MM.1S (cell line): Measurements from ENCODE around the gene LSM4.
"Not testable (repeated sequence)": the region's sequence is repeated elsewhere in the genome, so short reads cannot be mapped to it uniquely, and the experiment has no call there.

ENCODE experiments used
- DNase-seq: peaks from one replicate; pipeline ENCODE4 v3.0.0-alpha.2; 2015
- H2AFZ ChIP-seq: fragments of 300-600 bp; sonication (generic); 2 replicates; pipeline ENCODE4 v1.6.0; 2016; ENCODE audit warnings: antibody characterized with exemption, low read length
- H3F3A ChIP-seq: fragments of 300-600 bp; sonication (generic); 2 replicates; pipeline ENCODE4 v1.6.1; 2016; ENCODE audit warnings: mild to moderate bottlenecking, antibody characterized with exemption, low read length, moderate library complexity, mixed read lengths; ENCODE audit not compliant: insufficient read depth
- H3K27ac ChIP-seq: fragments of 300-600 bp; sonication (generic); 2 replicates; pipeline ENCODE4 v1.5.1; 2016; ENCODE audit warnings: mild to moderate bottlenecking, low read length
- H3K27me3 ChIP-seq: fragments of 300-600 bp; sonication (generic); replicated peaks from 2 replicates; pipeline ENCODE4 v1.6.0; 2016; ENCODE audit warnings: low read length; ENCODE audit not compliant: insufficient read depth
- H3K36me3 ChIP-seq: fragments of 300-600 bp; sonication (generic); replicated peaks from 2 replicates; pipeline ENCODE4 v1.6.1; 2016; ENCODE audit warnings: mild to moderate bottlenecking, low read length, mixed read lengths; ENCODE audit not compliant: insufficient read depth
- H3K4me1 ChIP-seq: fragments of 300-600 bp; sonication (generic); 2 replicates; pipeline ENCODE4 v1.6.1; 2016; ENCODE audit warnings: low read length, mixed read lengths
- H3K4me2 ChIP-seq: fragments of 300-600 bp; sonication (generic); 2 replicates; pipeline ENCODE4 v1.6.0; 2016; ENCODE audit warnings: low read depth, low read length
- H3K4me3 ChIP-seq: fragments of 300-600 bp; sonication (generic); 2 replicates; pipeline ENCODE4 v1.5.1; 2016; ENCODE audit warnings: low read length, mixed read lengths
- H3K79me2 ChIP-seq: fragments of 300-600 bp; sonication (generic); 2 replicates; pipeline ENCODE4 v1.6.1; 2016; ENCODE audit warnings: mixed run types, low read length, mixed read lengths
- H3K9ac ChIP-seq: fragments of 300-600 bp; sonication (generic); 2 replicates; pipeline ENCODE4 v1.6.1; 2016; ENCODE audit warnings: low read length, mixed read lengths
- H3K9me2 ChIP-seq: fragments of 300-600 bp; sonication (generic); replicated peaks from 2 replicates; pipeline ENCODE4 v1.6.1; 2016; ENCODE audit warnings: mild to moderate bottlenecking, low read length, mixed read lengths; ENCODE audit not compliant: insufficient read depth
- H3K9me3 ChIP-seq: fragments of 300-600 bp; sonication (generic); replicated peaks from 2 replicates; pipeline ENCODE4 v1.6.1; 2016; ENCODE audit warnings: mild to moderate bottlenecking, low read length, mixed read lengths; ENCODE audit not compliant: insufficient read depth
- H4K20me1 ChIP-seq: fragments of 300-600 bp; sonication (generic); 2 replicates; pipeline ENCODE4 v1.6.1; 2016; ENCODE audit warnings: mild to moderate bottlenecking, low read length, moderate library complexity, mixed read lengths; ENCODE audit not compliant: insufficient read depth
- EZH2 ChIP-seq: fragments of 300-600 bp; sonication (generic); optimal IDR thresholded peaks from 2 replicates; pipeline ENCODE3; 2017; ENCODE audit warnings: low read depth, mild to moderate bottlenecking, antibody characterized with exemption, low read length, mixed read lengths
- EZH2phosphoT487 ChIP-seq: fragments of 300-600 bp; sonication (generic); IDR thresholded peaks from 2 replicates; pipeline ENCODE4 v1.6.1; 2018; ENCODE audit warnings: antibody characterized with exemption, low read length
- TF ChIP-seq, protein P1 (sequence below): fragments of 300-600 bp; sonication (generic); IDR thresholded peaks from 2 replicates; pipeline ENCODE4 v1.5.1; 2016; ENCODE audit warnings: antibody characterized with exemption, low read length, mixed read lengths

The LSM4 gene

GRCh38 chr19:18364826-18365528 is 42.1 kb upstream of the LSM4 start:
- Histone ChIP-seq H3K9me3 (no peaks in the 10 kb centered on the region), H2AFZ (no peak overlapping the region), H3K27me3 (no peaks in the 10 kb centered on the region), H3K9me2 (no peaks in the 10 kb centered on the region), H3K4me1 (no peaks in the 10 kb centered on the region), H3F3A (no peaks in the 10 kb centered on the region), H4K20me1 (no peaks in the 10 kb centered on the region), H3K36me3 (no peaks in the 10 kb centered on the region), H3K9ac (no peak overlapping the region), H3K4me2 (no peak overlapping the region), H3K27ac (no peak overlapping the region), H3K79me2 (no peaks in the 10 kb centered on the region), H3K4me3 (no peak overlapping the region)
- no peak for DNase-seq
- TF ChIP-seq EZH2 (no peak), EZH2phosphoT487 (no peak)
- TF ChIP-seq, protein P1, sequence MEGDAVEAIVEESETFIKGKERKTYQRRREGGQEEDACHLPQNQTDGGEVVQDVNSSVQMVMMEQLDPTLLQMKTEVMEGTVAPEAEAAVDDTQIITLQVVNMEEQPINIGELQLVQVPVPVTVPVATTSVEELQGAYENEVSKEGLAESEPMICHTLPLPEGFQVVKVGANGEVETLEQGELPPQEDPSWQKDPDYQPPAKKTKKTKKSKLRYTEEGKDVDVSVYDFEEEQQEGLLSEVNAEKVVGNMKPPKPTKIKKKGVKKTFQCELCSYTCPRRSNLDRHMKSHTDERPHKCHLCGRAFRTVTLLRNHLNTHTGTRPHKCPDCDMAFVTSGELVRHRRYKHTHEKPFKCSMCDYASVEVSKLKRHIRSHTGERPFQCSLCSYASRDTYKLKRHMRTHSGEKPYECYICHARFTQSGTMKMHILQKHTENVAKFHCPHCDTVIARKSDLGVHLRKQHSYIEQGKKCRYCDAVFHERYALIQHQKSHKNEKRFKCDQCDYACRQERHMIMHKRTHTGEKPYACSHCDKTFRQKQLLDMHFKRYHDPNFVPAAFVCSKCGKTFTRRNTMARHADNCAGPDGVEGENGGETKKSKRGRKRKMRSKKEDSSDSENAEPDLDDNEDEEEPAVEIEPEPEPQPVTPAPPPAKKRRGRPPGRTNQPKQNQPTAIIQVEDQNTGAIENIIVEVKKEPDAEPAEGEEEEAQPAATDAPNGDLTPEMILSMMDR: no peak

- not testable (repeated sequence) for H3K27ac ChIP-seq
These were observed 41.5 kb upstream of the LSM4 start for GRCh38 chr19:18364277-18364825.

DNA sequence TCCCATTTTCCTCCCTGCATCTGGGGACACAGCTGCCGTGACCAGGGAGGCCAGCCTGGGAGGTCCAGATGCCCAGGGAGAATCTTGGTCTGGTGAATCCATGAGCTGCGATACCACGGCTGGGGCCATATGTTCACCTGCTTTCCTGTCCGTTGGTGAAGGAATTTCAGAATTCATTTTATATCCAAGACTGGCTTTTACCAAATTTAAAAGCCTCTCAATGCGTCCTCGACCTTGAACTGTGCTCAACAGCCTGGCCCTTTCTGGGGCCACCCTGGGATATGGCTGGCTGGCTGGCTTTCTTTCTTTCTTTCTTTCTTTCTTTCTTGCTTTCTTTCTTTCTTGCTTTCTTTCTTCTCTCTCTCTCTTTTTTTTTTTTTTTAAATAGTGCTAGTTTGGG is 40.9 kb upstream of the LSM4 start:
- Histone ChIP-seq H3K4me3 (no peak overlapping the region), H2AFZ (no peak overlapping the region), H3F3A (no peaks in the 10 kb centered on the region), H3K9me2 (no peaks in the 10 kb centered on the region), H3K4me1 (no peaks in the 10 kb centered on the region), H3K4me2 (no peak overlapping the region), H3K79me2 (no peaks in the 10 kb centered on the region), H3K9me3 (no peaks in the 10 kb centered on the region), H4K20me1 (no peaks in the 10 kb centered on the region), H3K9ac (no peak overlapping the region), H3K27me3 (no peaks in the 10 kb centered on the region), H3K27ac (no peak overlapping the region), H3K36me3 (no peaks in the 10 kb centered on the region)
- DNase-seq: no peak
- TF ChIP-seq, protein P1: no peak
- TF ChIP-seq EZH2phosphoT487 (no peak), EZH2 (no peak)

More at GRCh38 chr19:18364277-18364825, 41.5 kb upstream of the LSM4 start:
- not testable (repeated sequence) for H3K79me2 ChIP-seq, H3F3A ChIP-seq, H3K9me3 ChIP-seq, H3K36me3 ChIP-seq, H3K9me2 ChIP-seq, H3K27me3 ChIP-seq, H3K4me2 ChIP-seq, H3K4me3 ChIP-seq, H3K4me1 ChIP-seq, H4K20me1 ChIP-seq, DNase-seq, H3K9ac ChIP-seq, H2AFZ ChIP-seq

DNA sequence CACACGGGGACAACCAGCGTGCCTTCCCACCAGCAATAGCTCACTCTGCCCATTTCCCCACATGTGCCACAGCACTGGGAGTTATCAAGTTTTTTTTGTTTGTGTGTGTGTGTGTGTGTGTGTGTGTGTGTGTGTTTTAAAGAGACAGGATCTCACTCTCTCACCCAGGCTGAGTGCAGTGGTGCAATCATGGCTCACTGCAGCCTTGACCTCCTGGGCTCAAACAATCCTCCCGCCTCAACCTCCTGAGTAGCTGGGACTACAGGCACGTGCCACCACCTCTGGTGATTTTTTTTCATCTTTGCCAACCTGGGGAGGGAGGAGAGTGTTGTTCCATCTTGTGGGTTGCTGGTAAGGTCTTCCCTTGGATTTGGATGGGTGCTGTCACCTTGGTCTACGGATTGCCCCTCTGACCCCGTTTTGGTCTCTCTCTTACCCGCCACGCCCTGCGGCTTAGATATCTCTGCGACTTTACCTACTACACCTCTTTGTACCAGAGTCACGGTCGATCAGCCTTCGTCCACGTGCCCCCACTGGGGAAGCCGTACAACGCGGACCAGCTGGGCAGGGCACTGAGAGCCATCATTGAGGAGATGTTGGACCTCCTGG is 40.2 kb upstream of the LSM4 start:
- Histone ChIP-seq H4K20me1 (no peaks in the 10 kb centered on the region), H3K79me2 (no peaks in the 10 kb centered on the region), H3K27ac (no peak overlapping the region), H3K9ac (no peak overlapping the region), H3K36me3 (no peaks in the 10 kb centered on the region), H3K4me3 (no peak overlapping the region), H3K4me1 (no peaks in the 10 kb centered on the region), H2AFZ (no peak overlapping the region), H3K4me2 (no peak overlapping the region), H3F3A (no peaks in the 10 kb centered on the region), H3K9me2 (no peaks in the 10 kb centered on the region), H3K27me3 (no peaks in the 10 kb centered on the region), H3K9me3 (no peaks in the 10 kb centered on the region)
- DNase-seq: no peak
- TF ChIP-seq, protein P1: no peak
- no peak for TF ChIP-seq EZH2
- no peak for TF ChIP-seq EZH2phosphoT487
